SK-N-SH (cell line): ENCODE measurements around the gene FUS.

Source experiments
- EP300 ChIP-seq, 2 experiments: IDR thresholded peaks; 2 replicates each; pipeline versions ENCODE4 v1.4.0 to v1.6.1; 2012; ENCODE audit warnings: borderline replicate concordance in 1 of 2, low read depth in 1 of 2, low read length in 1 of 2
- EZH2phosphoT487 ChIP-seq: fragments of 200-600 bp; sonication (generic); IDR thresholded peaks from 2 replicates; pipeline ENCODE4 v1.6.1; 2017; ENCODE audit warnings: low read depth, mixed run types, mild to moderate bottlenecking, antibody characterized with exemption, moderate library complexity, borderline replicate concordance
- FOXJ3 ChIP-seq: sonication (generic); formaldehyde crosslinking; IDR thresholded peaks from 2 replicates; pipeline ENCODE4 v1.5.1; 2020; ENCODE audit warnings: mild to moderate bottlenecking, missing genetic modification reagents
- GABPA ChIP-seq: IDR thresholded peaks from 2 replicates; pipeline ENCODE4 v1.4.0; 2012; ENCODE audit warnings: low read depth, mild to moderate bottlenecking
- MAX ChIP-seq: IDR thresholded peaks from 2 replicates; pipeline ENCODE4 v1.4.0; 2012; ENCODE audit warnings: low read depth
- NFIC ChIP-seq: IDR thresholded peaks from 2 replicates; pipeline ENCODE4 v1.4.0; 2012; ENCODE audit warnings: borderline replicate concordance
- POLR2AphosphoS5 ChIP-seq: IDR thresholded peaks from 2 replicates; pipeline ENCODE4 v1.6.1; 2012; ENCODE audit warnings: low read depth, low read length
- RXRA ChIP-seq: IDR thresholded peaks from 2 replicates; pipeline ENCODE4 v1.4.0; 2012; ENCODE audit warnings: low read depth, mild to moderate bottlenecking, borderline replicate concordance
- SMC3 ChIP-seq: IDR thresholded peaks from 2 replicates; pipeline ENCODE4 v1.6.1; 2012; ENCODE audit warnings: low read depth, low read length, improper control_type of control experiment
- TEAD4 ChIP-seq: IDR thresholded peaks from 2 replicates; pipeline ENCODE4 v1.4.0; 2012; ENCODE audit warnings: mild to moderate bottlenecking, borderline replicate concordance; ENCODE audit not compliant: insufficient read depth
- YY1 ChIP-seq: IDR thresholded peaks from 2 replicates; pipeline ENCODE4 v1.4.0; 2012; ENCODE audit warnings: low read depth, mild to moderate bottlenecking
- TF ChIP-seq, protein P1 (sequence below): fragments of 200-600 bp; sonication (generic); IDR thresholded peaks from 2 replicates; pipeline ENCODE4 v1.6.1; 2017; ENCODE audit warnings: antibody characterized with exemption, mild to moderate bottlenecking, moderate library complexity
- TF ChIP-seq, protein P2 (sequence below): IDR thresholded peaks from 2 replicates; pipeline ENCODE4 v1.6.1; 2012; ENCODE audit warnings: mild to moderate bottlenecking, low read depth, low read length, moderate library complexity

GRCh38 chr16:31157136-31157535 lies 22.8 kb upstream of the FUS start:
- TF ChIP-seq NFIC (no peak), EP300 (IDR thresholded peaks at IDR 0.05; ENCODE audit: borderline replicate concordance in 1 of 2, low read depth in 1 of 2, low read length in 1 of 2) (no peak), RXRA (no peak), SMC3 (no peak), YY1 (no peak), EZH2phosphoT487 (no peak), POLR2AphosphoS5 (no peak), MAX (no peak), TEAD4 (no peak), FOXJ3 (no peak), GABPA (no peak)
- TF ChIP-seq, protein P1, sequence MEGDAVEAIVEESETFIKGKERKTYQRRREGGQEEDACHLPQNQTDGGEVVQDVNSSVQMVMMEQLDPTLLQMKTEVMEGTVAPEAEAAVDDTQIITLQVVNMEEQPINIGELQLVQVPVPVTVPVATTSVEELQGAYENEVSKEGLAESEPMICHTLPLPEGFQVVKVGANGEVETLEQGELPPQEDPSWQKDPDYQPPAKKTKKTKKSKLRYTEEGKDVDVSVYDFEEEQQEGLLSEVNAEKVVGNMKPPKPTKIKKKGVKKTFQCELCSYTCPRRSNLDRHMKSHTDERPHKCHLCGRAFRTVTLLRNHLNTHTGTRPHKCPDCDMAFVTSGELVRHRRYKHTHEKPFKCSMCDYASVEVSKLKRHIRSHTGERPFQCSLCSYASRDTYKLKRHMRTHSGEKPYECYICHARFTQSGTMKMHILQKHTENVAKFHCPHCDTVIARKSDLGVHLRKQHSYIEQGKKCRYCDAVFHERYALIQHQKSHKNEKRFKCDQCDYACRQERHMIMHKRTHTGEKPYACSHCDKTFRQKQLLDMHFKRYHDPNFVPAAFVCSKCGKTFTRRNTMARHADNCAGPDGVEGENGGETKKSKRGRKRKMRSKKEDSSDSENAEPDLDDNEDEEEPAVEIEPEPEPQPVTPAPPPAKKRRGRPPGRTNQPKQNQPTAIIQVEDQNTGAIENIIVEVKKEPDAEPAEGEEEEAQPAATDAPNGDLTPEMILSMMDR: no peak
- TF ChIP-seq, protein P2, sequence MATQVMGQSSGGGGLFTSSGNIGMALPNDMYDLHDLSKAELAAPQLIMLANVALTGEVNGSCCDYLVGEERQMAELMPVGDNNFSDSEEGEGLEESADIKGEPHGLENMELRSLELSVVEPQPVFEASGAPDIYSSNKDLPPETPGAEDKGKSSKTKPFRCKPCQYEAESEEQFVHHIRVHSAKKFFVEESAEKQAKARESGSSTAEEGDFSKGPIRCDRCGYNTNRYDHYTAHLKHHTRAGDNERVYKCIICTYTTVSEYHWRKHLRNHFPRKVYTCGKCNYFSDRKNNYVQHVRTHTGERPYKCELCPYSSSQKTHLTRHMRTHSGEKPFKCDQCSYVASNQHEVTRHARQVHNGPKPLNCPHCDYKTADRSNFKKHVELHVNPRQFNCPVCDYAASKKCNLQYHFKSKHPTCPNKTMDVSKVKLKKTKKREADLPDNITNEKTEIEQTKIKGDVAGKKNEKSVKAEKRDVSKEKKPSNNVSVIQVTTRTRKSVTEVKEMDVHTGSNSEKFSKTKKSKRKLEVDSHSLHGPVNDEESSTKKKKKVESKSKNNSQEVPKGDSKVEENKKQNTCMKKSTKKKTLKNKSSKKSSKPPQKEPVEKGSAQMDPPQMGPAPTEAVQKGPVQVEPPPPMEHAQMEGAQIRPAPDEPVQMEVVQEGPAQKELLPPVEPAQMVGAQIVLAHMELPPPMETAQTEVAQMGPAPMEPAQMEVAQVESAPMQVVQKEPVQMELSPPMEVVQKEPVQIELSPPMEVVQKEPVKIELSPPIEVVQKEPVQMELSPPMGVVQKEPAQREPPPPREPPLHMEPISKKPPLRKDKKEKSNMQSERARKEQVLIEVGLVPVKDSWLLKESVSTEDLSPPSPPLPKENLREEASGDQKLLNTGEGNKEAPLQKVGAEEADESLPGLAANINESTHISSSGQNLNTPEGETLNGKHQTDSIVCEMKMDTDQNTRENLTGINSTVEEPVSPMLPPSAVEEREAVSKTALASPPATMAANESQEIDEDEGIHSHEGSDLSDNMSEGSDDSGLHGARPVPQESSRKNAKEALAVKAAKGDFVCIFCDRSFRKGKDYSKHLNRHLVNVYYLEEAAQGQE: no peak
